Activated T-helper 1 cell treated with Interleukin-2 at 50 U/mL for 16 hours (primary cell): ENCODE measurements around the gene ZNF606.
"Not testable (repeated sequence)": the region's sequence is repeated elsewhere in the genome, so short reads cannot be mapped to it uniquely, and the experiment has no call there.

Experiments used
- DNase-seq: peaks from one replicate; pipeline ENCODE4 v3.0.0-alpha.2; 2020; ENCODE audit warnings: low read depth

ZNF606 gene

DNA sequence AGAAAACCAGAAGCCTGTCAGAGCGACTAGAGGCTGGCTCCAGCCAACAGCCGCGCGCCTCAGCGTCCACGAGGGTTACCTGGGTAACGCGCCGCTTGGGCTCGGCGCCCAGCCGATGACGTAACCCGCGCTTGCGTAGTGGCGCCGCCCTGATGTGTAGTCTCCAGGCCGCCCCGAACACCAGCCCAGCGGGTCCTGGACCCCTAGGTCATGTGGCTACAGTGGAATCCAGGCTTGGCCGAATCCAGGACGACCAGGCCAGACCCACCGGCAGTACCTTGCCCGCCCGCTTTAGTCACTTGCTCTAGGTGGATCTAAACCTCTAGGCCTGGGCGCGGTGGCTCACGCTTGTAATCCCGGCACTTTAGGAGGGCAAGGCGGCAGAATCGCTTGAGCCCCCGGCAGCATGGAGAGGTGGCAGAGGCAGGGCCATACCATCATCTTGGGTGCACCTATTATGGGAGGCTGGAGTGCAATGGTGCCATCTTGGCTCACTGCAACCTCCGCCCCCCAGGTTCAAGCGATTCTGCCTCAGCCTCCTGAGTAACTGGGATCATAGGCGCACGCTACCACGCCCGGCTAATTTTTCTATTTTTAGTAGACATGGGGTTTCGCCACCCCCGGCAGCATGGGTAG is 7.2 kb upstream of the ZNF606 start:
- peak; percentile 19 for DNase-seq

DNA sequence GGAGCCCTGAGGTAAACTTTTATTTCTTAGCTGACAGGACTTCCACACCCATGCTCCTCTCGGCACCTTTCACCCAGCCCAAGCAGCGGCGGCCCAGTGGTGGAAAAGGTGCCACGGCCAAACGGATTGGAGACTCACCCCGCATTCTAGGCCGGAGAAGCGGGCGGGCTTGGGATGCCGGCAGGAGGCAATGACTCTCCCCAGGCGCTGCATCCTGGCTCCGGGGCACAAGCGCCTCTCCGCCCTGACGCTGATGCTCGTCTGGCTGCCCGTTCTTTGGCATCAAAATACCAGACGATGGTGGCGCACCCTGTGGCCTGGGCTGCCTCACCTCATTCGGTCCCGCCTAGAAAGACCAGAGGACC is 6.7 kb upstream of the ZNF606 start:
- DNase-seq, result no peak

DNA sequence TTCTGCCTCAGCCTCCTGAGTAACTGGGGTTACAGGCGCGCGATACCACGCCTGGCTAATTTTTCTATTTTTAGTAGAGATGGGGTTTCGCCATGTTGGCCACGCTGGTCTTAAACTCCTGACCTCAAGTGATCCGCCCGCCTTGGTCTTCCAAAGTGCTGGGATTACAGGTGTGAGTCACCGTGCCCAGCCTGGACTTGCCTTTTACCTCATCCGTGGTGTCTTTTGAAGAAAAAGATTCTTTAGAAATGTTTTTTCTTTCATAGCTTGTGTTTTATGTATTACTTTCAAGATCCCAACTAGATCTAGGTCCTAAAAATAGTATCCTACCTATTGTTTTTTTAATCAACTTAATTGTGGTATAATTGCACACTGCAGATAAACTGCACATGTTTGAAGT is 6.3 kb upstream of the ZNF606 start:
- DNase-seq, result not testable (repeated sequence)

DNA sequence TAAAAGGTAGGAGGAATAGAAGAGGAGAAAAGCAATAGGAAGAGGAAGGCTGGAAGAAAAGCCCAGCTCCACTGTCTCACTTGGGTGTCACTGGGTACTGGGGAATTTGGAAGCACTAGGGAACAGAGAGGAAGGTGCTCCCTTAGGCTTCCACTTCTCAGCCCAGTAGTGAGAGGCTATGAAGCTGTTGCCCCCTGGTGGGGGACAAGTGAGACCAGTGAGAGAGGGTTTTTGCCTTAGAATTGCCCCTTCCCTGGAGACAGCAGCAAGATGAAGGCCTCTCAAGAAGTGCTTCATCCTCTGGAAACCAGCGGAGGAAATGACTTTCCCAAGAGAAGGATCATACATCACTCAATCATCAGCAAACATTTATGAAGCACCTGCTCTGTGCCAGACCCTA is 4.7 kb upstream of the ZNF606 start:
- no peak for DNase-seq

DNA sequence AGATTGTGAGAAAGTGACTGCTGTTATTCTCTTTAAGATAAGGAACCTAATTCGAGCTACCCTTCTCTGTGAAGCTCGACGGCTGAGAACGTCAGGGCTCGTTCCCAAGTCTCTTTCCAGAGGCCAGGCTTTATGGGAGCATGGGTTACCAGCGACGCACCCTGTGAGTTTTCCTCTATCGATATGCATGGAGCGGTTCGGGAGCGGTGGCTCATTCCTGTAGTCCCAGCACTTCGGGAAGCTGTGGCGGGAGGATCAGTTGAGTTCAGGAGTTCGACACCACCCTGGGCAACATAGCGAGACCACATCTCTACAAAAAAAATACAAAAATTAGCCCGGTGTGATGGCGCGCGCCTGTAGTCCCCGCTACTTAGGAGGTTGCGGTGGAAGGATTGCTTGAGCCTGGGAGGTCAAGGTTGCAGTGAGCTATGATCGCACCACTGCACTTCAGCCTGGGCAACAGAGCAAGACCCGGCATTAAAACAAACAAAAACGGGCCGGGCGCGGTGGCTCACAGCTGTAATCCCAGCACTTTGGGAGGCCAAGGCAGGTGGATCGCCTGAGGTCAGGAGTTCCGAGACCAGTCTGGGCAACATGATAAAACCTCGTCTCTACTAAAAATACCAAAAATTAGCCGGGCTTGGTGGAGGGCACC is 681 bp upstream of the ZNF606 start:
- DNase-seq, result no peak

DNA sequence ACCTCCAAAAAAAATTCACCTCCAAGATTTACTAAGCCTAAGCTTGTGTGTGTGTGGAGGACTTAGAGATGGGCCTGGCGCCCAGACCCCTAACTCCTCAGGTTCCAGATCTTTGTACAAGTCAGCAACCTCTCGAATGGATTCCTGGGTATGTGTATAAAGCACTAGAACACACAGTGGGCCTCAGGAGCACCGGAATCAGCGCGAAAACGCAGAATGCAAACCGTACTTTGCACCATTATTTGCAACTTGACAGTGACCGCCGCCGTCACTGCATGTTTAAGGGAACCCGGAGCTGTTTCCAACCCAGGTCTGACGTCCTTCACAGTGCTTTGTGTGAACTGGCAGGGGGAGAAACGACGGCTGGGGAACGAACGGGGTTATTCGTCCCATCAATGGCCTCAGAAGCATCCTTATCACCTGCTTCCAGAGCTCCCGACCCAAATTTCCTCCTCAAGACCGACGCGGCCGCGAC is 688 bp downstream of the ZNF606 start:
- no peak for DNase-seq

DNA sequence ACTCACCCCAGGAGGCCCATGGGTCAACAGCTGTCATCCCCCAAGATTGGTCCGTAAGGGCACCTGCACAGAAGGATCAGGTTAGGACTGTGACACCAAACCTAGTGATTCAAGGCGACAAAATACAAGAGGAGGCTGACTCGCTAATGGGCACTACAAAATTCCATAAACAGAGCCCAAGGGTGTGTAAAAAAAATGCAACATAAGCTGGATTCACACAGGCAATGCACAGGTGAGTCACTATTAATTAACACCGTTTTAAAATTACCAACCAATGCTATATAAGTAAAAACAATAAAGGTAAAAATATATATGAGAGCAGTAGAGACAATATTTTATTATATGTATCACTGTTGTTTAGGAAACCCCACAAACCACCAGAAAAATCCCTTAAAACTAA is 1.9 kb downstream of the ZNF606 start:
- no peak for DNase-seq

DNA sequence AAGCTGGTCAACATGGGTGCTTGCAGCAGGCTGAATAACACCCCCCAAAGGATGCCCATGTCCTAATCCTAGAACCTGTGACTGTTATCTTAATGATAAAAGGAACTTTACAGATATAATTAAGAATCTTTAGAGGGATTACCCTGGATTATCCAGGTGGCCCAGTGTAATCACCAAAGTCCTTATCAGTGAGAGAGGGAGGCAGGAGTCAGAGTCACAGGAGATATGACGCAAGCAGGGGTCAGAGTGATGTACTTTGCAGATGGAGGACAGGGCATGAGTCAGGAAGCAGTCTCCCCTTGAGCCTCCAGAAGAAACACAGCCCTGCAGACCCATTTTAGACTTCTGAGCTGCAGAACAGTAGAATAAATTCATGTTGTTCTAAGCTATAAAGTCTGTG is 9.8 kb downstream of the ZNF606 start:
- DNase-seq, result no peak

DNA sequence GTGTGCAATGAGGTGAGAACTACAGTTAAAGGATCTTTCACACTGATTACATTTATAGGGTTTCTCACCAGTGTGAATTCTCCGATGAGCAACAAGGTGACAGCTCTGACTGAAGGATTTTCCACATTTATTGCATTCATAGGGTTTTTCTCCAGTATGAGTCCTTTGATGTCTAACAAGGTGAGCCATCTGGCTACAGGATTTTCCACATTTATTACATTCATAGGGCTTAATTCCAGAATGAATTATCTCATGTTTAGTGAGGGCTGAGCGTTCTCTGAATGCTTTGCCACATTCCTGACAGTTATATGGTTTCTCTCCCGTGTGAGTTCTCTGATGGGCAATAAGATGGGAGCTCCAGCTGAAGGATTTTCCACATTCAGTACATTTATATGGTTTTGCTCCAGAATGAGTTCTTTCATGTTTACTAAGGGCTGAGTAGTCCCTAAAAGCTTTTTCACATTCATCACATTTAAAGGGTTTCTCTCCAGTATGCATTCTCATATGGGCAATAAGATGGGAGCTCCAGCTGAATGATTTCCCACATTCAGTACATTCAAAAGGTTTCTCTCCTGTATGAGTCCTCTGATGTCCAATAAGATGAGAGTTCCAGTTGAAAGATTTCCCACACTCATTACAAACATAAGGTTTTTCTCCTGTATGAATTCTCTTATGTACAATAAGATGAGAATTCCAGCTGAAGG is 23.9 kb downstream of the ZNF606 start:
- DNase-seq, result no peak

DNA sequence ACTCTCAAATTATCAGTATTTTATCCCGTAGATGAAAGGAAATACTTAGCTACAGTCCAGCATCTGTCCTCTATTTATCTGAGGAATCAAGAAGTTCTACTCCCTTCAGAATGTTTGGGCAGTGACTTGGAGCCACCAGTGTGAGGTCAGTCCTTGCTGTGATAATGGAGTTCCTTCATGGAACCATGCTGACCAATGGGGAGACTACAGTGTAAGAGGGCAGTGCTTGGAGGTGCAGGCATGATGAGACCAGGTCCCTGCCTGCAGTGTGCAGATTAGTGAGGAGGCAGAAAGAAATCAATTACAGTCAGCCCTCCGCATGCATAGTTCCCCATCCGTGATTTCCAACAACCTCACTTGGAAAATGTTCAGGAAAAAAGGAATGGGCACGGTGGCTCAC is 28.2 kb downstream of the ZNF606 start, which contains the start of gene C19orf18:
TSS of gene C19orf18 (minus strand) at position 101 of the 400 bp plus-strand sequence. CDS start 102 bp downstream, outside the sequence.
- DNase-seq, result no peak

DNA sequence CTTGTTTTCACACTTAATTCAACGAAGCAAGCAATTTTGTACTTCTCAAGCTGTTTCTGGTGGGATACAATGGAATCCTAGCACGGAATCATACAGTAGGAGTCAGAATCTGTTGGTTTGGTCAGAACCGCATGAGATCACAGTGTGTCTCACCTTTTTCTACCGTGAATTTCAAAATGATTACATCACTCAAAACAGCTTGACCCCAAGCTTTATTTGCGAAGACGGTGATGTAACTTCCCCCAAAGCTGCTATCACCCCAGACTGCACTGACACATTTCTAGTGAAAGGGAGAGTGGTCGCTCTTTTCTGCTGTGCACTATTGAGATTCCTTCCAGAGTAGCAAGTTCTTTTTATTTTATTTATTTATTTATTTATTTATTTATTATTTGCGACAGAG is 37.9 kb downstream of the ZNF606 start:
- no peak for DNase-seq

DNA sequence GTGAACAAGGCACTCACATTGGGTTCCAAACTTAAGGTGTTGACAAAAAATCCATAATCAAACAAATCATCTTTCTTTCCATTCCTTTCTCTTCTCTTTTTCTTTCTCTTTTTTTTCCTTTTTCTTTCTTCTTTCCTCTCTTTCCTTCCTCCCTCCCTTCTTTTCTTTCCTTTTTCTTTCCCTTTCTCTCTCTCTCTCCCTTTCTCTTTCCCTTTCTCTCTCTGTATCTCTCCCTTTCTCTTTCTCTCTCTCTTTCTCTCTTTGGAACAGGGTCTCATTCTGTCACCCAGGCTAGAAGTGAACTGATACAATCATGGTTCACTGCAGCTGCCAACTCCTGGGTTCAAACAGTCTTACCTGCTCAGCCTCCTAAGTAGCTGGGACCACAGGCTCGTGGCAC is 40.8 kb downstream of the ZNF606 start:
- no peak for DNase-seq

DNA sequence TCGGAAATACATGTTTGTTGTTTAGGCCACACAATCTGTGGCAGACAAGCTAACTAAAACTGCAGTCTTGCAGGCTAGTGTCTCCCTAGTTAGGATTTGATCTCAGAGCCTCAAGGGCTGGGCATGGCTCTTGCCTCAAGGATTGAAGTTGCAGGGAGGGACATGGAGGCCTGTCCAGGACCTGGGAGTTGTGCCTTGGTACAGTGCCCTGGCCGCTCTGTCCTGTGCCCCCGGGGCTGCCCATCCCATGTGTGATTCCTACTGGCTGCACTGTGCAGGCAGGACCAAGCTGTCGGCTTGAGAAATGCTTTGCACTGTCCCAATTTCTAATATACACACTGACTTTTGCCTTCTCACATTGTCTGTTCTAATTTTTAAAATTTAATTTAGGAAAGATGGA is 47.6 kb downstream of the ZNF606 start:
- DNase-seq, result no peak

DNA sequence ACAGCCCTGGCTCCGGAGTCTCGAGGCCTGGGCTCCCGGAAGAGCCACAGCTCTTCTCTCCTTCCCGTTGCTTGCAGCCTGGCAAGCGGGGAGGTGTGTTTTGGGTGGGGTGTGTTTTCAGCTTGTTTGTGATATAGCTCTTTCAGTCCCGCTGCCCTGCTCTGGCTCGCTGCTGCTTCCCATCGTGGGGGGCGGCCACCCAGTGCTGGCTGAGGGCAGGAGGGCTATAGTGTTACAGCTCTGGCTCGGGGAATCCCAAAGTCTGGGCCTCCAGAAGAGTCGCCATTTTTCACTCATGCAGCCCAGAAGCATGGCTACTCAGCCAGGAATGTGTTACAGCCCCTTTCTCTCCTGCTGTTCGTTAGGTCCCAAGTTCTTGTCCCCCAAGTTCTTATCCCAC is 52.9 kb downstream of the ZNF606 start:
- no peak for DNase-seq

DNA sequence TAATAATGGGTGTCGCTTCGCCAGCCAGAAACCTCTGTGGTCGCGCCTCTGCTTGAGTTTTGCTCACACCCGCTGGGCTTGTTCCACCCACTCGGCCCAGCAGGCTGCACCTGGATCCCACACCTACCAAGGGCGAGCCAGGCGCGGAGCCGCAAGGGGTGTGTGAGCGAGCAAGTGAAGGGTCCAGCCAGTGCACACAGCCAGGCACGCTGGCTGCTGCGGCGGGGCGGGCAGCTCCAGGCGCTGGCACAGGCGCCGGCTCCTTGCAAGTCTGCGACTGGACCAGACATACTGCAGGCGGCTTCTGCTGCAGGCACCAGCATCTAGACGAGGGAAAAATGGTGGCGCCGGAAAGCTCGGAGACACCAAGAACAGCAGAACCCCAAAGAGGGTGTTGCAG is 53.3 kb downstream of the ZNF606 start:
- DNase-seq, result no peak

DNA sequence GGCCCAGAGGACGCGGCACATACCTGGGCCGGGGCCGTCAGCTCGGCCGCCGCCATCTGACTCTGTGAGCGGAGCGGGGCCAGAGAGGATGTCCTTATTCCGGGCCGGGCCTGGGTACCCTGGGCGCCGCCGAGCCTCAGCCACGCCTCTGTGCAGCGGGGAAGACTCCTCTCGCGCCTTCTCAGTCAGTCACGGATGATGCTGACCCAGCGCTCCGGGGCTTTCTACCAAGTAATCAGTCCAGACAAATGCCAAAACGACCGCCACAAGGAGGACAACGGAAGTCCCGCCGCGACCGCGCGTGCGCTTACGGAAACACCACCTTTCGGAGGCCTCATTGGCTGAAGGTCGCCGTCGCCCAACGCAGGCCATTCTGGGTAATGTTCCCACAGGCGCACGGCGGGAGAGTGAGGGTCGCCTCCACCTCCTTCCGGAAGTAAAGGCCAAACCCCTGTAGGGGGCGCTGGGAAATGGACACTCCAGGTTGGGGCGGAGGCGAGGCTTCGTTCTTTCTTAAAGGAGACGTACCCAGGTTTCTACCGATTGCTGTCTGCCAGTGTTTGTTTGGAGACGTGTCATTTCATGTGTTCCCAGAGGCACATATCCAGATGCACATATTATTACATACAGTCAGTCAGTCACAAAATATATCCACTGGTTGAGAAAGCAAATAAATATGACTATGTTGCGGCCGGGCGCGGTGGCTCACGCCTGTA is 55.0 kb downstream of the ZNF606 start, which contains the start of gene ZNF256:
TSS of gene ZNF256 (minus strand) at position 288 of the 716 bp plus-strand sequence. CDS start at position 56, 232 bp downstream.
- peak; percentile 71 for DNase-seq

DNA sequence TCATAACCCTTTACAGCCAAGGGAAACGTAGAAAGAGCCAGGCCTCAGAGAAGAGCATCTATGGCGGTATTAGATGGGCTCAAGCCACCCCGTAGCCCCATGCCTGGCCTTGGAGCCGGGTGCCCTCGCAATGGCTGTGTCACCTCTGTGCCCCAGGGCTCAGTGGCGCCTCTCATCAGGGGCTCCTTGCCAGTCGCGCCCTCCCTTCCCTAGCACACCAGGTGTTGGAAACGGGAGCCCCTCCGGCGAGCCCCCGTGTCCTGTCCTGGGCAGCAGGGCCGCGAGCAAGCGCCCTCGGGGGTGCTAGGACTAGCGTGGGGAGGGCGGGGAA is 55.6 kb downstream of the ZNF606 start:
- DNase-seq, result no peak

DNA sequence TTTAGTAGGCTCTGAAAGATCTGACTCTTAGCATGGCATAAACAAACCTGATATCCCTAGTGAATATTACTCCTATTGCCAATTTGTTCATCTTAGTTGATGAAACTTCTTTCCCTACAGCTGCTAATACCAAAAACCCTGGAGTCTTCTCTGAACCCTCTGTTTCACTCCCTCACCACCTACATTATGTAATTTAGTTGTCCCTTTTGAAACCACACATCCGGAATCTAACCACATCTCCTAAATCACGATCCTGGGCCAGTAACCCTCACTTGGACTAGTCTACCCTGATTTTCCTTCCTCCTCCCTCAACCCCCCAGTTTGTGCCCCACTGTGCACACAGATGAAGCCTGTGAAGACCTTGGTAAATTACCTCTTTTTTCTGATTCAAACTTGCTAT is 56.3 kb downstream of the ZNF606 start:
- DNase-seq, result no peak

DNA sequence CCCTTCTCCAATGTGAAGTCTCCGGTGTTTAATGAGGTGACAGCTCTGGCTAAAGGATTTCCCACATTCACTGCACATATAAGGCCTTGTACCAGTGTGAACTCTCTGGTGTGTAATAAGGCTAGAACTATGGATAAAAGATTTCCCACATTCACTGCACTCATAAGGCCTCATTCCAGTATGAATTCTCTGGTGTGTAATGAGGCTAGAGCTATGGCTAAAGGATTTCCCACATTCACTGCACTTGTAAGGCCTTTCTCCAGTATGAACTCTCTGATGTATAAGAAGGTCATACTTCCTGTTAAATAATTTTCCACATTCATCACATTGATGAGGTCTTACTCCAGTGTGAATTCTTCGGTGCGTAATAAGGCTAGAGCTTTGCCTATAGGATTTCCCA is 61.0 kb downstream of the ZNF606 start:
- DNase-seq, result no peak

DNA sequence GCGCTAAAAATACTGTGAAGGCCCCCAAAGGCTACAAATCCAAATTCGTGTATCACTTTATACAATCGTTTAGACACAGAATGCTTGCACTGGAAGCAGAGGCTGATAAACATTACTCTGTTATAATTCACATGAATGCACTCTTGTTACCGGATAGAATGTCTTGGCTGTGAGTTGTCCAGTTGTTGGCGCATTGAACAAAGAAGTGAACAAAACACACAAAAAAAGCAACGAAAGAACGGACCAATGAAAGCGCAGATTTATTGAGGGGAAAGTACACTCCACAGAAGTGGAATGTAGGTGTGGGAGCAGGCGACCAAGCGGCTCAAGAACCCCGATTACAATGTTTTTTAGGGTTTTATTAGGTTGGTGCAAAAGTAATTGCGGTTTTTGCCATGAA is 66.9 kb downstream of the ZNF606 start:
- DNase-seq, result no peak

DNA sequence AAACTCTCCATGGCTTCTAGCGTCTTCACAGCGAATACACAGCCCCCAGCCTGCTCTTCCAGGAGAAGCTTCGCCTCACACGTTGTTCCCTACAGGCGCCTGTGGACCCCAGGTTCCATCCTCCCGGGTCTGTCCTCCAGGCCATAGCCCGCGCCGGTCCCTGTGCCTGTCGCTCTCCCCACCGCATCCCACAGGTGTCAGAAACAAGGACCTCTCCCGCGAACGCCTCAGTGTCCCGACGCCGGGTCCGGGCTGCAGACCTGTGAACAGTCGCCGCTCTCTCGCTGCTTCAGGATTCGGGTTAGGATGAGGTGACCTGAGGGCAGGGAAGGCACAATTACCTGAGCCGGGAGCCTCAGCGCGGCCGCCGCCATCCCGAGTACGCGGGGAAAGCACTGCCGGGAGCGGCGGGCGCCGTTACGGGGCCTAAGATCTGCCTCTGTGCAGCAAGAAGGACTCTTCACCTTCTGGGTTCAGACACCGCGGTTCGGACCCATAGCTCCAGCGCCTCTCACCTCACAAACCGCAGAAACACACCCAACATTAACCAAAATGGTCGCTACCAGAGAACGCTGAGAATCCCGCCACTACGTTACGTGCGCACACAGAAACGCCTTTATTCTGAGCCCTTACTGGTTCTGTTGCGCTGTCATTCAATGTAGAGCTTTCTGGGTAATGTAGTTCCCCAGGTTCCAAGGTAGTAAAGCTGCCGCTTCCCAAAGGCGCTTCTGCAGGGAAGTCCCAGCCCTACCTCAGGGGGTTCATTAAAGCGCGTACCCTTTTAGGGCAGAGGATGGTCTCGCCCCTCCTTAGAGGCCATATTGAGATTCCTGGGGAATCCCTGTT is 67.6 kb downstream of the ZNF606 start, which contains the start of gene ZNF418:
TSS of gene ZNF418 (minus strand) at position 583 of the 846 bp plus-strand sequence. CDS start 1,580 bp downstream, outside the sequence.
- DNase-seq, result peak; percentile 25

DNA sequence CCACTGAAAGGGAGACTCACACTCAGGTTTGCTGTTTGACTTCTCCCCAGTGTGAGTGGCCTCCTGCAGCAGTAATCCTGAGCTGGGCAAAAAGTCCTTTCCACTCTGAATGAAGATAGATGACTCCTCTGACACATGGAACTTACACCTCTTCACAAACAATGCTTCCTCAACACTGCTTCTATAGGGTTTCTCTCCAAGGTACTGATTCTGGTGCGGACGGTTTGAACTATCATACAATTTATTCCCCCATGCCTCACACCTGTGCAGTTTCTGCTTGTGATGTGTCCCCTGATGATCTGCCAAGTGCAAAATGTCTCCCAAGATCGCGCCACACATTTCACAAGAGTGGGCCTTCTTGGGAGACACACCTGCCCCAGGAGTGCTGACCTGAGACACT is 75.0 kb downstream of the ZNF606 start:
- no peak for DNase-seq
